ENCODE results near the gene TMEM229A. TPM values are rescaled to one million over a fixed set of nuclear protein-coding genes. Genes with fewer than 3 reads are reported as not detected.
"Not testable (repeated sequence)": the region's sequence is repeated elsewhere in the genome, so short reads cannot be mapped to it uniquely, and the experiment has no call there.

The TMEM229A gene
- not detected in 2 replicates for total RNA-seq (2014; rRNA removed; shearing (Covaris generic))

- peak; percentile 65 for DNase-seq (ENCODE audit: low spot score)
Measured at GRCh38 chr7:124032369-124033094, at the start of gene TMEM229A. Gene TMEM229A (minus strand): TSS chr7:124033067. CDS start chr7:124033003, 64 bp downstream.

- not testable (repeated sequence) for DNase-seq (ENCODE audit: low spot score)
Measured at GRCh38 chr7:124082234-124082633, 49.4 kb upstream of the TMEM229A start.

- DNase-seq (ENCODE audit: low spot score), result no peak
Measured at GRCh38 chr7:124077546-124077945, 44.7 kb upstream of the TMEM229A start.

GRCh38 chr7:124076841-124077240, 44.0 kb upstream of the TMEM229A start:
- DNase-seq (ENCODE audit: low spot score), result no peak

- DNase-seq (ENCODE audit: low spot score), result no peak
Measured at GRCh38 chr7:124074007-124074406, 41.1 kb upstream of the TMEM229A start.

- DNase-seq (ENCODE audit: low spot score), result no peak
Measured at GRCh38 chr7:124073310-124073645, 40.4 kb upstream of the TMEM229A start.

- DNase-seq (ENCODE audit: low spot score), result peak; percentile 47
Measured at GRCh38 chr7:124072603-124073309, 39.9 kb upstream of the TMEM229A start.

DNA sequence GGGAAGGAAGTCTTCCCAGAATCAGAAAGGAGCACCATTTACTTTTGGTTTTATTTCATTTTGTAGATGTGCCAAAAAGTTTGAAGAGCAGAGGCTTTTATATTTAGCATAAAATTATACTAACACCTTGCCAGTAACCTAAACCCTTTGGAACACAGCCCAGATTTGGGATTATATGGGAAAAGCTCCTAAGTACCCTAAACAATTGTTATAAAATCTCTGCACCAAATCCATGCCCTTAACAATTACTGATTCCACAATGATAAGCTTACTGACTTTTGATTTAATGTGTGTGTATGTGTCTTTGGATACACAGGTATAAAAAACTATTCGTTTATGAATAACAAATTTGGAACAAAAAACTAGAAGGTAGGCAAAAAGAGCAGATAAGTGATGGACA, 39.0 kb upstream of the TMEM229A start:
- no peak for DNase-seq (ENCODE audit: low spot score)

GRCh38 chr7:124062171-124062570, 29.3 kb upstream of the TMEM229A start:
- no peak for DNase-seq (ENCODE audit: low spot score)

- no peak for DNase-seq (ENCODE audit: low spot score)
Measured at GRCh38 chr7:124060528-124060927, 27.7 kb upstream of the TMEM229A start.

- DNase-seq (ENCODE audit: low spot score), result no peak
Measured at GRCh38 chr7:124059375-124059774, 26.5 kb upstream of the TMEM229A start.

DNA sequence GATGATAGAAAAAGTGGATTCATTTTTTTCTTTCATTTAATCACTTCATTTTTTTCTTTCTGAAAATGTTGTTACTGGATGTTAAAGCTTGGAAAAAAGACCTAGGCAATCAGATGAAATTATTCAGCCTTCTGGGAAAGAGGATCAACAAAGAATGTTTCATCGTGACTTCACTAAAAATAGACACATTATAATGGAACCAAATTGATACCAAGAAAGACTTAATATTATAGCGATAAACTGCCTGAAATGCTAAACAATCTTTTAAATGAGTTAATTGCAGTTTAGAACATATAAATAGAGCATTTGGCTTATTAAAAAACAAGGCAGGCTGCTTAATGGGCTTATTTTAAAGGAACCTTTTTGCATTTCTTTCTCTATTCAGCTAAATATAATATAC, 25.6 kb upstream of the TMEM229A start:
- no peak for DNase-seq (ENCODE audit: low spot score)

GRCh38 chr7:124057872-124058271, 25.0 kb upstream of the TMEM229A start:
- DNase-seq (ENCODE audit: low spot score), result no peak

- no peak for DNase-seq (ENCODE audit: low spot score)
Measured at GRCh38 chr7:124056234-124056633, 23.4 kb upstream of the TMEM229A start.

DNA sequence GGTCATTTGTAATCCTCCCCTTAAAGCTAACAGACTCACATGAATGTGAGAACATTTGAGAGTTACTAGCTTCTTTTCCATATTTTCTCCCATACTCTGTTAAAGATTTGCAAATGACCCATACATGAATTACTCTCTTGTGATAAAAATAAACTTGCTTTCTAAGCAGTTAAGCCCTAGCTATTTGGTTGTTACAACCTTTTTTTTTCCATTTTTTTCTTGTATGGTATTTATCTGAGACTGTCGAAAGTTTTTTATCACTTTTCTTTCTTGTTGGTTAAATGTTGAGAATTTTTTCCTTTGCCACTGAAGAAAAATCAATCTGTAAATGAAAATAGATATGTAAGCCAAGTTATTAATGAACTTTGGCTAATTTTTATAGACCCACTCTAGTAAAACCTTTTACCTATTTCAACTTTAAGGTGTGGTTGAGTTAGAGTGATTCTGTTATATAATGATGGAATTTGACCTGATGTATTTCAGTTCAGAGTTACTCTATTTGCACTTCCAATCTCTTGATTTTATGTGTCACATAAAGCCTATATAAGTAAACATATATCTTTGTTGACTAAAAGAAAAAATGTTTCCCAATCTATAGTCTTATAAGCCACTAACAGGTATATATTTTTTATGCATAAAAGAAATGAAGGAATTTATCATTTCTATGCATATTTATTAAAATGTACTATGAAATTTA, 19.0 kb upstream of the TMEM229A start:
- DNase-seq (ENCODE audit: low spot score), result peak; percentile 39

DNA sequence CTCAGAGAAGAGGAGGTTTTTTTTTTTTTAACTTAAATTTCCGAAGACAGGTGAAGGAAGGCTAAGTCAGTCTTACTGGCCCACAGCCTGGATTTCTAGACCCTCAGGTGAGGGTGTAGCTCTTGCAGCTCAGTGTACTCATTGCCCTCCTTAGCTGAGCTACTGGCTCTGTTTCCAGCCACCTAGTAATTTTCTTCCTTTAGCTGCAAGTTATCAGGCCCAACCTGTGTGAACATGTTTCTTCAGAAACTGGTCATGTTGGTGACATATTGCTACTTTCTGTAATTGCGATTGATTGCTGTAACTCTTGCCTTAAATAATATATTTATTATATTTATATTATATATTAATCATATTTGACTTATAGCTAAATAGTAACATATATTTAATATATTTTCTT, 10.0 kb upstream of the TMEM229A start:
- DNase-seq (ENCODE audit: low spot score), result no peak

- no peak for DNase-seq (ENCODE audit: low spot score)
Measured at GRCh38 chr7:124041439-124041838, 8.6 kb upstream of the TMEM229A start.

DNA sequence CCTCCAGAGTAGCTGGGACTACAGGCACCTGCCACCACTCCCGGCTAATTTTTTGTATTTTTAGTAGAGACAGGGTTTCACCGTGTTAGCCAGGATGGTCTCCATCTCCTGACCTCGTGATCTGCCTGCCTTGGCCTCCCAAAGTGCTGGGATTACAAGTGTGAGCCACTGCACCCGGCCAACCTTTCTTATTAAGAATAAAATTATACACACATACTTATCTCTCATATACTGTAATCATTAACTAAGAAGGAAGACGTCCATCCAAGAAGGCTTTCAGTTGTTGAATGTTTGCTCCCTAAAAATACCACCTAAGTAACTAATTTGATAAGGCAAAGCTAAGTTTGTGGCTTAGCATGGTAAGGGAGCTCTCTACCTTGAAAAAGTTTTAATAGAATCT, 5.0 kb upstream of the TMEM229A start:
- peak; percentile 61 for DNase-seq (ENCODE audit: low spot score)

DNA sequence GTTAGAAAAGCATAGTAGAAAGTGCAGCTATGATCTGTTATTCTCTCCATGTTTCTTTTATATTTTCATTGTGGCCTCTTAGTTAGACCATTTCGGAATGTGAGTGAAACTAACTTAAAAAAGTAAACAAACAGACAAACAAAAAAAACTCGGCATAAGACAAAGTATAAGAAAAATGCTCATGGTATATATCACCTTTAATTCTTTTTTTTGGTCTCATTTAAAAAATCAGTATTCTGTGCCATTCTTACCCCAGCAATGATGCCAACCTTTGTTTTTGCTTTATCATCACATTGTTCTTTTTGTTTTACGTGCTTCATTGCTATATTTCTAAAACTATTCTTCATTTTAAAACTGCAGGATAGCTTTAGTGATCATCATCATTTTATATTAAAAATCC, 2.8 kb upstream of the TMEM229A start:
- no peak for DNase-seq (ENCODE audit: low spot score)

GRCh38 chr7:124034754-124035100, 1.9 kb upstream of the TMEM229A start:
- no peak for DNase-seq (ENCODE audit: low spot score)

DNA sequence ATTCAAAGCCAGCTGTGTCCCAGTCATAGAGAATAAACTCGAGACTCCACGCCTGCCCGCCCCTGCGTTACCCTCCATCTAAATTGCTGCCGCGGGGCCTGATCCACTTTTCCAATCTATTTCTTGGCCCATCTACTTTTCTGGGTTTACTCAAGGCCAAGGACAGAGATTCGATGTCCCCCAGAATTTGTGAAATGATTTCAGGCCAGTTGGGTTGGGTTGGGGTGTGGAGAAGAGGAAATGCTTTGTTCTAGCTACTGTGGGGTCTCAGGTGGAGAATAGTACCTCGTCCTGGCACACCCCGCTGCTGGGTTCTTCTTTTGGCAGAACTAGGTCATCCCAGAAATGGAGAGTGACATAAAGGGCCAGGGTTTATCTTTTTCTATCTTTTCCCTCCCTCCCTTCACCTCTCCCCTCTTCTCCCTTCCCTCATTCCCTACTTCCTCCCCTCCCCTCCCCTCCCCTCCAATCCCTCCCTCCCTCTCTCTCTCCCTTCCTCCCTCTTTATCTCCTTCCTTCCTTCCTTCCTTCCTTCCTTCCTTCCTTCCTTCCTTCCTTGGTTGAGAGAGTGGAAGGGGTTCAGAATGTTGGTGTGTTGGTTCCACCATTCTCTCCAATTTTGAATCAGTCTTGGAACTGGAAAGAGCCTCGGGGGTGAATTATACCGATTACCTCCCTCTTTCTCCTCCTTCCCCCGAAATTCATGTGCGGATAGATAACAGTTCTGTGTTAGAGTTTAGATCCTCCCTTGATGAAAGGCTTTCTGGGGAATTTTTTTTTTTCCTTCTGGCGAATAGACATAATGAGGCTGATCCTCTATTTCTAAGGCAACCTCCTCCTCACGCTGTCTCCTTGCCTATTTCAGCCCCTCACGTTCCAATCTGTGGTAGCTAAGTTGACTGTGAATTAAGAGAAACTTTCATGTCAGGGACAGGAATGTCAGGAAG, 1.2 kb upstream of the TMEM229A start:
- no peak for DNase-seq (ENCODE audit: low spot score)
